ENCODE data around the gene ENO3. TPM values are rescaled to one million over a fixed set of nuclear protein-coding genes. Genes with fewer than 3 reads are reported as not detected.

ENO3 gene
- total RNA-seq, 3 donors from 2014 or later: 8.6 to 12.4 (median 10.1) TPM

- ATAC-seq (peak; percentile 88), DNase-seq (peak; percentile 96 to 99 (median 96))
- H3K4me3 ChIP-seq: peak overlapping the region; percentile 37
- peaks cover 8% of the 10 kb centered on the region for H3K4me1 ChIP-seq (ENCODE audit: low read depth)
- intact Hi-C loops (cut with DNase I, micrococcal nuclease): no loop called here
- H3K36me3 ChIP-seq (ENCODE audit: low read depth): peaks cover 5% of the 10 kb centered on the region
- no peaks in the 10 kb centered on the region for H3K9me3 ChIP-seq
- TF ChIP-seq CTCF (IDR thresholded peaks at IDR 0.05): no peak
These were observed 16.1 kb downstream of the ENO3 start for GRCh38 chr17:4966844-4967538.

- peak; percentile 87 for ATAC-seq
- peak within 1 kb of the TSS; percentile 37 for H3K4me3 ChIP-seq
- intact Hi-C loops (cut with DNase I, micrococcal nuclease): no loop called here
- H3K36me3 ChIP-seq (ENCODE audit: low read depth): peaks cover 5% of the 10 kb centered on the region
- H3K9me3 ChIP-seq: no peaks in the 10 kb centered on the region
- peaks cover 8% of the 10 kb centered on the region for H3K4me1 ChIP-seq (ENCODE audit: low read depth)
- peak; percentile 95 to 97 (median 97) for DNase-seq
- no peak for TF ChIP-seq CTCF (IDR thresholded peaks at IDR 0.05)
These were observed 16.9 kb downstream of the ENO3 start, which contains the start of gene SPAG7 for GRCh38 chr17:4967539-4968485. Gene SPAG7 (minus strand): TSS chr17:4967817. CDS start chr17:4967804, 13 bp downstream.

DNA sequence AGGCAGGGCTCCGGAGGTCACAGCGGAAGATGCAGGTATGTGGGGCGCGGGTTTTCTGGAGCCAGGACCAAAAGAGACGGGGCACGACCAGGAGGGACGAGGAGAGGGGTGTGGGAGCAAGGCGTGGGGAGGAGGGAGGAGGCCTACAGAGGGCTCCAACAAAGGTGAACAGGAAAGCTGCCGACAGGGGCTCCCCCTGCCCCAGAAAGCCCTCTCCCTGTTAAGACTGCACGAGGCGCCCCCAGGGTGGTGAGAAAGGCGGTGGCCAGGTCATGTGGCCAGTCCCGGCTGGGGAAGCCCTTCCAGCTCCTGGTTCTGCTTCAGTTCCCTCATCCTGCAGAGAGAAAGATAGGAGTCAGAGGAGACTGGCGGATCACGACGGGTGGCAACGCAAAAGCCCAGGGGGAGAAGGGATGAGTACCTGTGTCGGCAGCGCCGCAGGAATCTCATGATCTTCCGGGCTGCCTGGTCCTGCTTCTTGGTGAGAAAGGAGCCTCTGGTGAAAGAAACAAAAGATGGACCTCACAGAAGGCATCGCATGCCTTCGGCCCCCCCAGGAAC is 17.6 kb downstream of the ENO3 start:
- no peak for TF ChIP-seq CTCF (IDR thresholded peaks at IDR 0.05)
- ATAC-seq: no peak
- intact Hi-C loops (cut with DNase I, micrococcal nuclease): no loop called here
- Histone ChIP-seq H3K4me3 (no peak overlapping the region), H3K9me3 (no peaks in the 10 kb centered on the region), H3K36me3 (ENCODE audit: low read depth) (peaks cover 5% of the 10 kb centered on the region), H3K4me1 (ENCODE audit: low read depth) (peaks cover 8% of the 10 kb centered on the region)
- DNase-seq: peak in 1 of 3 donors; percentile 72

DNA sequence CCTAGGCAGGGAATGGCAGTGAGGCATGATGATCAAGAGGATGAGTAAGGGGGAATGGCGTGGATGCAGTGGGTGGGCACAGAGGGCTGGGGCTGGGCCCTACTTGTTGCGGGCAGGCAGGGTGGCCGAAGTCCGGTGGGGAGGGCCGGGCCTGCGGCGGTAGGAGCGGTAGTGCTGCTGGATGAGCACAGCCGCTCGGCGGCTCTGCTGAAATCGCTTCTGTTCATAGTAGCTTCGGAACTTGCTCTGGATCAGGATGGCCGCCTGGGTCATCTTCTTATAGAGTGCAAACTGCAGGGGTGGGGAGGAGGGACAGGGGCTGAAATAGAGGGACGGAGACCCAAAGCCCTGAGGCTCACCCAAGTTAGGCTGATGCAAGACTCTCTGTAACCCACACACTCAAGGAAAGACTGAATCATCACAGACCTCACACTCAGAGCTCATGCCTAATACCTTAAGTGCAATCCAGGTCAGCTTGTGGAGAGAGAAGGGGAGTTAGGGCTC is 18.2 kb downstream of the ENO3 start:
- peaks cover 8% of the 10 kb centered on the region for H3K36me3 ChIP-seq (ENCODE audit: low read depth)
- peak in 1 of 3 donors; percentile 63 for DNase-seq
- H3K4me1 ChIP-seq (ENCODE audit: low read depth): peaks cover 8% of the 10 kb centered on the region

More for the DNA sequence above, 18.2 kb downstream of the ENO3 start:
- H3K4me3 ChIP-seq: no peak overlapping the region
- no peak for TF ChIP-seq CTCF (IDR thresholded peaks at IDR 0.05)
- H3K9me3 ChIP-seq: no peaks in the 10 kb centered on the region
- intact Hi-C loops (cut with DNase I, micrococcal nuclease): no loop called here
- no peak for ATAC-seq
